Limb (tissue), 2 donors: Measurements from ENCODE around the gene DLGAP4.
A peak's percentile ranks its signal among the peaks of the same experiment; 100 is the strongest.

Source experiments
- DNase-seq, 2 donors: peaks; one replicate each; pipeline ENCODE4 v3.0.0-alpha.2; 2016; ENCODE audit errors: extremely low spot score in 2 of 2

The DLGAP4 gene

DNA sequence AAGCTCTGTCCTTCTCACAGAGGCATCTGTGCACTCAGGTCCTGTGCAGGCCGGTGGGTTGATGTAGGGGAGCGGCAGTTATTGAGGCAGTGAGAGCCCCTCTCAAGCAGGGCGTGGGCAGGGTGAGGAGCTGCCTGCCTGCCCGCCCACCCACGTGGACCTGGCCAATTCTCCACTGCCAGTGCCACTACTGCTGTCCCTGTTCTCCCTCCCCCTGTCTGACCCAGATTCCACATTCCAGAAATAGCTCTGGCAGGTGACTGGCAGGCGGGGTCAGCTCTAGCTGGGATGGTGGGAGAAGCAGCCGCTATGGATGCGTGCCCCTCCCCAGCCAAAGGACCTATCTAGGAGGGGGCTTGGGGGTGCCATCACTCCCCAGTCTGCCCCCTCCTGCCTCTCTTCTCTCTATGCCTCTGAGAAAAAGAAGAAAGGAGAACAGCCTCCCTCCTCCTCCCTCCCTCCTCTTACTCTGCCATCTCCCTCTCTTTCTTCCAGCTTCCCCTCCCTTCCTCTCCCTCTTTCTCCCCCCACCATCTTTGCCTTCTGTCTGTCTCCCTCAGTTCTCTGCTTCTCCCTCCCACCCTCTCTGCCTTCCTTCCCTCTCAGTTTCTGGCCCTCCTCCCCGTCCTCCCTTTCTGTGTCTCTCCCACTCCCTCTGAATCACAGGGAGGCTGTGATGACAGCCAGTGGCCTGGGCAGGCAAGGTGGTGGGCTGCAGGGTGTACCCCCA is 148.7 kb downstream of the DLGAP4 start:
- peak in 1 of 2 donors; percentile 55 for DNase-seq

GRCh38 chr20:36455972-36456625 is 150.0 kb downstream of the DLGAP4 start:
- DNase-seq: no peak

- DNase-seq: peak; percentile 90 to 96
Observed at GRCh38 chr20:36460648-36461599, 154.8 kb downstream of the DLGAP4 start.

- DNase-seq: peak; percentile 50 to 79
Observed at GRCh38 chr20:36461600-36462439, 155.7 kb downstream of the DLGAP4 start.

DNA sequence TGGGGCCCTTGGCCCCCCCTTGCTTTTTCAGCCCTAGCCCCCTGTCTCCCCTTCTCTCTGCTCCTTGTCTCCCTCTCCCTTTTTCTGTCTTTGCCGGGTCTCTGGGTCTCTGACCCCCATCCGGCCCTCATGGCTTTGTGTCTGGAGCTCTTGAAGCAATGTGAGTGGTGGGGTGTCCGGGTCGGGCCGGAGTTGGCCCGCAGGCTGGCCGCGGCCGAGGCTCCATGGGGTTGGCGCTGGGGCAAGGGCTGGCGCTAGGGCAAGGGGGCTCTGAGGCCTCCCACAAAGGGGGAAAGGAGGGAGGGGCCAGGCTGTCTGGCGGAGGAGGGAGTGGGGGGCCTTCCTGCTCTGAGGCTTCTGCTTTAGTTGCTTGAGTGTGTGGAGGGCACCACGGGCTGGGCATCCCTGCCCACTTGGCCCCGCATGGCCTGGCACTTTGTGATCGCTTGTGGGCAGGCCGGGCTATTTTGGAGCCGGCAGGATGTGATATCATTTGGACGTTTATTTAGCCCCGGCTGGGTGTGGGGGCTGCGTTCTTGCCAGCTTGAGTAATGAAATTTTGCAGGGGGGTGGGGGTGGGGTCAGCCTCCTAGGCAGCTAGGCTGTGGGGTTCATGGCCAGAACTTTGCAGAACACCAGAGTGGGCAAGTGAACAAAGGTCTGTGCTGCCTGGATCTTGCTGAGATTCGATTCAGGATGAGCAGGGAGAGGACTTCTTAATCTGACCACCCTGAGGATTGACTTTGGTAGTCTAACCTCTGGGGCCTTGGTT is 156.5 kb downstream of the DLGAP4 start:
- peak in 1 of 2 donors; percentile 64 for DNase-seq

DNA sequence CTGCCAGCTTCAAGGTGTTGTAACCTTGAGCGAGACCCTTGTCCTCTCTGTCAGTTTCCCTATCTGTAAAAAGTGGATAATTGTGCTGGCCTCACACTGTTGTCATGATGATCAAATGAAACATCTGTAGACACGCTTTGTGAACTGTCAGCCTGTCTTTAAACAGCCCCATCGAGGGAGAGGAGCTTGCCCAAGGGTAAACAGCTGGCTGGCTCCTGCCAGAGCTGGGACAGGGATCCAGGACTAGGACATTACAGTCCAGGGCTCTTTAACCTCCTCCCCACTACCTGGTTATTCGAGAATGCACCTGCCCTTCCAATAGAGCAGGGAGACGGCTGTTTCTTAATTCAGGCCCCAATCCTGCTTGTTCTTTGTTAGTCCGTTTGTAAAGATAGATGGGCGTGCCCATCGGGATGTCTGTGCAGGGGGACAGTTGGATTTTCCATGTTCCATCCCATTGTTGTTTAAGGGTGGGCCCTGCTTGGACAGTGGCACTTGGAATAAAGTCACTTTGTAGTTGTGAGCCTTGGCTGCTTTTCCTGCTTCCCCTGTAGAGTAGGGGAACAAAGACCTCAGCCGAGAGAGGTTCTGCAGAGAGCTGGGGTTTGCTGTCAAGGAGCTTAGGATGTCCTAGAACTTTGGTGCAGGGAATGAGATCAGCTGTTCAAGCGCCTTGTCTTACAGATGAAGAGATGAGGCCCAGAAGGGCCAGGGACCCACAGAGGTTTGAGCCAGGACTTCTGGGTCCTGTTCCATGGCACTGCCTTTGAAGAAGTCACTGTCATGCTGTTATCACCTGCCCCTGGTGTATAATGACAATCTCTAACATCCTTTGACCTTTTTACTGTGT is 157.3 kb downstream of the DLGAP4 start:
- no peak for DNase-seq

DNA sequence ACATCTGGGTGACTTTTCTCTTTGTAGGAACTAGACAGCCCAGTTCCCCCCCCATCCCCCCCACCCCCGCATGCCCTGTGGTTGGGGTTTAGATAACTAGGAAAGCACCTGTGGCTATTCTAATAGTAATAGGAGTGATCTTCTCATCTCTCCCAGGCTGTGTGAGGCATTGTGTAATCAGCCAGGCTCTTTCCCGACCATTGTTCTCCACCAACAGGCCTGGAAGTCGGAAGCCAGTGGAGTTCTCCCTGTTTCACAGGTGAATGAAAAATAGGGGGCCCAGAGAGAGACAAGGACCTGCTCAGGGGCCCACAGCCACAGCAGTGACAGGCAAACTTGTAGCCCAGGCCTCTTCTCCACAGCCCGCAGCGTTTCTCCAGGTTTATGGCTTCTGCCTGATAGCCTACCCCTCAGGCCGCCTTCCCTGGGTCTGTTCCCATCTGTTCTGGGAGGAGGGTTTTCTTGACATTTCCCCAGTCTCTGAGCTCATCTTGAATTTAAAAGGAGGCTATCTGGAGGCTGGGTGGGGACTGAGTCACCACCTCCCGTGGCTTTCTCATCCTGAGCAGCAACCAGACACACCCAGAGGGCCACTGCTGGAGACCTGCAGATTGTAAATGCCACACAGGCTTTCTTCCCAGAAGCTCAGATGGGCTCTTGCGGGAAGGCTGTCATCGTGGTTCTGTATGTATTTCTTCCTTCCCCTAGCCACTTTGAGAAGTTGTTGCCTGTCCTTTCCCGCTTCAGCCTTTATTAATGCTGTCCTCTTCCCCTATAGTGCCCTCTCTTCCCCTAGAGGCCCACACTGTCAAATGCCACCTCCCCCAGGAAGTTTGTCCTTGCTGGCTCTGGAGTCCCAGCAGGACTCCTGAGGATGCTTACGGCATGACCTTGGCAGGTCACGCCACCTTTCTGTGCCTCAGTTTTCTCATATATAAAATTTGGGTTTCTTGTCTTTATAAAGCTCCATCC is 159.3 kb downstream of the DLGAP4 start:
- DNase-seq: no peak

DNA sequence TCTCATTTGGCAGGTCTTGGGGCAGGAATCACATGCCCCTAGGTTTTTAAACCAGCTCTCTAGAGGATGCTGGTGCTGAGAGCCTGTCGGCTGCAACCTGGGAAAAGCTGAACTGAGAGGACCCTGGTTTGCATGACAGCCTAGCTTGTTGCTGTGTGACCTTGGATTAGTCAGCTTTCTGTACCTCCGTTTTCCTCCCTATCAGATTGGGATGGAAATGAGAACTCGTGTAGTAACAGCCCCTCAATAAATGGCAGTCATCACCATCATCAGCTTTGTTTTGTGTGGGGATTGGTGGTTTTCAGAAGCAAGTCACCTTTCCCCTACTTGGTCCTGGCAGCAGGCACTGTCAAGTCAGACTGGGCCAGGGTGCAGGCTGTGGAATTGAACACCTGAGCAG is 159.9 kb downstream of the DLGAP4 start:
- DNase-seq: no peak

DNA sequence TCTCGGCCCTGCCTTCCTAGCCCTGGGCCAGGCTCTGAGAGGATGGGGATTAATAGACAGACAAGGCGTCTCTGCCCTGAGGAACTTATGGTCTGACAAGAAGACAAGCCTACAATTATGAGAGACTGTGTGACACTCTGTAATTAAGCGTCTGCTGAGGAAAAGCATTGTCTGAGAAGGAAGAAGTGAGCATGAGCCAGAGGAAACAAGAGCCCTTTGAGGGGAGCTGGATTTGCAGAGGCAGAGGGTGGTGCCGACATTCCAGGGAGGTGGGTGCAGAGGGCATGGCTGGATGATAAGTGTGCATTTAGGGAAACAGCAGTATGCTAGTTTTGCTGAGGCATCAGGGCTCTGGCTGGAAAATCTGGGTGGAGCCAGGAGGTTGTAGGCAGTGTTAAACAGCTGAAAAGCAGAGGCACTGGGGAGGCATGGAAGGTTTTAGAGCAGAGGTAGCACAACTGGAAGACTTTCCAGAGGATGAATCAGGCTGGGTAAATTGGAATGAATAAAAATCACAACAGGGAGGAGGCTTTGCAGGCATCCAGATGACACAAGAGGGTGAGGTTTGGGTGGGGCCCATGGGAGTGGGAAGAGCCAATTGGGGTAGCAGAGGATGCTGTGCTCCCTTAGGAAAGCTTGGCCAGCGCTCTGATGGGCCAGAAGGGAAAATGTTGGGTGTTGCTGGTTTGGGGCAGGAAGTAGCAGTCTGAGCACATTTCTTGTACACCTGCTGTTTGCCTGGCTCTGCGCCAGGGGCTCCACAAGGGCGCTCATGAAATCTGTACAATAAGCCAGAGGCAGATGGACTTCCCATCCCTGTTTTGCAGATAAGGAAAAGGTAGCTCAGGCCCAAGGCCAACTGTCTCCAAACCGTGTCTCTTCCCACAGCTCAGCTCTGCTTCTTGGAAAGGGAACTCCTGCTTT is 161.2 kb downstream of the DLGAP4 start:
- DNase-seq: peak in 1 of 2 donors; percentile 52

- no peak for DNase-seq
Observed at GRCh38 chr20:36468149-36469000, 162.2 kb downstream of the DLGAP4 start.

DNA sequence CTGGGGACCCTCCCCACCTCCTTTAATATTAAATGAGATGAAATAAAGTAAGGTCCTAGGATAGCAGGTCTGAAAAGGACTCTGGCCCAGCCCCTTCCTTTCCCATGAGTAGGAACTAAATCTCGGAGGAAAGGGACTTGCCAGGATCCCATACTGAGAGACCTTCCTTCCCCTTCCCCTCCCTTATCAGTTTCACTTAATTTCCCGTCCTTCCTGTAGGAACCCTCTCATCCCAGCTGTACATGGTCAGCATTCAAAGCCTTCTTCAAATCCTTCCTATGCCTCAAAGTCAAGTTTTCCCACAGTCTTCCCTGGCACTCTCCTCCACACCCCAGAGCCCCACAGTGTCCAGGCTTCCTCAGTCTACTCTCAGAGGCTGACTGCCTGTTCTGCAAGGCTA is 163.8 kb downstream of the DLGAP4 start:
- DNase-seq: no peak

- no peak for DNase-seq
Observed at GRCh38 chr20:36471885-36472636, 165.9 kb downstream of the DLGAP4 start.

GRCh38 chr20:36472637-36473090 is 166.5 kb downstream of the DLGAP4 start:
- no peak for DNase-seq

DNA sequence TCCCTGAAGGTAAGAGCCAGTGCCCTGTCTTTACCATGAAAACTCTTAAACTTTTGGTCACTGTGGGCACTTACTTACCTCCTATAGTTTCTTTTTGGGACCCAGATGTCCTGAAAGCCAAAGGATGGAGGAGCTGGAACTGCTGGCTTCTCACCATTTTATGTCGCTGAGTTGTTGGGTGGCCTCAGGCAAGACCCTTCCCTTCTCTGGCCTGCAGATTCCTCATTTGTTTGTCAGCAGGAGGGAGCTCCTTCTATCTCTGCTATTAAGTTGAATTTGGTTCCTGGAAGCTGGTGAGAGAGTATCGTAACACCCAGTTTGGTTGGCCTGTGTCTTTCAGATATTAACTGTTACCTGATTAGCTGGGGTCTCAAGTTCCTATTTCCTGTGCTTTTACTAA is 167.0 kb downstream of the DLGAP4 start:
- DNase-seq: no peak

- no peak for DNase-seq
Observed at GRCh38 chr20:36474563-36474962, 168.4 kb downstream of the DLGAP4 start.
